Activated naive CD8-positive, alpha-beta T cell treated with anti-CD3 and anti-CD28 coated beads, Interleukin-2, amount 50 U/mL, for 16 hours (primary cell): ENCODE measurements around the gene PDPN.

Experiments used
- DNase-seq: peaks from one replicate; pipeline ENCODE4 v3.0.0-alpha.2; 2020; ENCODE audit warnings: low read depth, low spot score

The PDPN gene

GRCh38 chr1:13577846-13578245 lies 5.8 kb upstream of the PDPN start:
- DNase-seq, result no peak

DNA sequence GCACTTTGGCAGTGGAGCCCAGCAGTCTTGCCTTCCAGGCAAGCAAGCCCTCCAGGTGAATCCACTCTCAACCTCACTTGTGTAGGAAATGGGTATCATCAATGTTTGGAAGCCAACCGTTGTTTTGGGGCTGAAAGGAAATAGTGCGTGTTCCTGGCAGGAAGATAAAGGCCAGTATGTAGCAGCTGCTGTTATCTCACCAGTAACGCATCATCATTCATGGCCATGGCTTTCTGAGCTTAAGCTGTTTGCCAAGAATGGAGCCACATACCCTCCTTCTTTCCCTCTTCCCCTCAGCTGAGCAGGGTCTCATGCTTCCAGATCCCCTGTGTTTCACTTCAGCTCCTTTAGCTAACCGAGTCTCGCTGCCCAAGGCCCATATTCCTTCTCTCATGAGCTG lies 2.2 kb upstream of the PDPN start:
- no peak for DNase-seq

GRCh38 chr1:13582713-13583443 lies 754 bp upstream of the PDPN start:
- no peak for DNase-seq

DNA sequence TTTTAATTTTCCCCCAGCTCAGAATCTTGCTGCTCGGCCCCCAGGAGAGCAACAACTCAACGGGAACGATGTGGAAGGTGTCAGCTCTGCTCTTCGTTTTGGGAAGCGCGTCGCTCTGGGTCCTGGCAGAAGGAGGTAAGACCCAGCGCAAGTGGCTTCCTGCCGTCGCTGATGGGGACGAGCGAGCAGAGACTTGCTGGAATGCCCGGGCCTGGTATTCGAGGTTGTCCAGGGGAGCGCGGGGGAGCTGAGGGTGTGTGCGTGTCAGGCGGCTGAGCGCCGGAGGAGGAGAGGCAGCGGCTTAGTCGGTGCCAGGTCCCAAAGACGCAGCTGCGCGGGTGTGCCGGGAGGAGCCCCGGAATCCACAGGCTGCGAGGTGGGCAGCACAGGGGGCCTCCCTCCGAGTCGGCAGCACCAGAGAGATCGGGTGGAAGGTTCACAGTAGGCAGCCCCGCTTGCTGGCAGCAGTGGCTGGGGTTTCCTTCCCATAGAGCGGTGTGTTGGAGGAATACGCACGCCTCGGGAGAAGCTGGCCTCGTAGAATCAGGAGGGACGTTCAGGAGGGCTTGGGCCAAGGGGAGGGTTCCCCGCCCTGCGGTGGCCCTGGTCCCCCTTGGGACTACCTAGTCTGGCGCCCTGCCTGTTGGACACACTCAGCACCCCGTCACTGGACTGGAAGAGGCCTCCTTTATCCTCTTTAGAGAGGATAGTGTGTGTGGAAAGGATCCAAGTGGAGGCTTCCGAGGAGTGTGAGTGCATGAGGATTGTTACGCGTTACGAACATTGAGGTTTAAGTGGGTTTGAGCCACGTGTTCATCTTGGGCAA lies 547 bp downstream of the PDPN start:
- DNase-seq, result no peak

DNA sequence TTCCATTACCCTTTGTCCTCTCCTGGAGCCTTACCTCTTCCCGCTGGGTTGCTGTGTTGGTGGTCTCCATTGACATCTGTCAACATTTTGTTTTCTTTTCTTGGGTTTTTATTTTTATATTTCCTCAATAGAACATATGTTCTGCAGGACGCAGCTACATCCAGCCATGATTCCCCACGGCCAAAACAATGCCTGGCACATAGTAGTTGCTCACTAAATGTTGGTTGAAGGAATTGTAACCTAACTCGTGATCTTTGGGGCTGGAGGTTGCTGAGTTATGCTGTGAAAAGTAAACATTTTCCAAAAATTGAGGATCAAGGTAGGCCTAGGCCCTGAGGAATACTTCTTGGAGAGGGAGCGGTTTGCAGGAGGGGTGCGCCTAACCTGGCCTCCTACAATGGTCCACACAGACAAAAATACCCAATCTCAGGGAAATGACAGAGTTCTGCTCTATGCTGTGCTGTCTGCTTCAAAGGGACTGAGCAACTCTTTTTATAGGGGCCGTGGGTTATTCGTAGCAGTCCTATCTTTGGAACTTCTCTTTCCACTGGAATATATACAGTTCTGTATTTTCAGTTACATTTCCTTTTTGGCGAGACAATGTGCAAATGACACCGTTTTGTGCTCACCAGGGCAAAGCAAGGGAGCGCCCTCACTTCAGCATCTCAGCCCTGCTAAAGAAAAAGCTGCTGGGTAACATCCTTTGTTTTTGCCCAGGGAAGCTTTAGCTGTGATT lies 1.4 kb downstream of the PDPN start:
- DNase-seq, result no peak

GRCh38 chr1:13585612-13585991 lies 2.0 kb downstream of the PDPN start:
- DNase-seq, result no peak

DNA sequence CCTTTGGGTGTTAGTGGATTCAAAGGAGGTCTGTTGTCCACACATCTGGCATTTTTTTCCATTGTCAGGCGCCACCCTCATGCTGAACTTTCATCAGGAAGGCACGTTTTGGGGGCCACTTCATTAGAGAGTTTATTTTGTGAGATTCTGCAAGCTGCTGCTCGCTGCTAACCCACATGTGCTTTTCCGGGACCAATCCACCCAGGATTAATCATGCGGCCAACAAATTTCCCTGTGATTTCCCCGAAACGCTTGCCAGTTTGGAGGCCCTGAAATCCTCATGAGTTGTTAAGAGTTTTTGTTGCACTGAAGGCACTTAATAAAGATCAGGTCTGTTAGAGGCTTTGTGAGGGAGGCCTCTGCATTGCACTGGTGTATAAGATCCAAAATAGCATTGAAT lies 2.4 kb downstream of the PDPN start:
- DNase-seq, result no peak

GRCh38 chr1:13587256-13588030 lies 3.8 kb downstream of the PDPN start:
- DNase-seq, result no peak

DNA sequence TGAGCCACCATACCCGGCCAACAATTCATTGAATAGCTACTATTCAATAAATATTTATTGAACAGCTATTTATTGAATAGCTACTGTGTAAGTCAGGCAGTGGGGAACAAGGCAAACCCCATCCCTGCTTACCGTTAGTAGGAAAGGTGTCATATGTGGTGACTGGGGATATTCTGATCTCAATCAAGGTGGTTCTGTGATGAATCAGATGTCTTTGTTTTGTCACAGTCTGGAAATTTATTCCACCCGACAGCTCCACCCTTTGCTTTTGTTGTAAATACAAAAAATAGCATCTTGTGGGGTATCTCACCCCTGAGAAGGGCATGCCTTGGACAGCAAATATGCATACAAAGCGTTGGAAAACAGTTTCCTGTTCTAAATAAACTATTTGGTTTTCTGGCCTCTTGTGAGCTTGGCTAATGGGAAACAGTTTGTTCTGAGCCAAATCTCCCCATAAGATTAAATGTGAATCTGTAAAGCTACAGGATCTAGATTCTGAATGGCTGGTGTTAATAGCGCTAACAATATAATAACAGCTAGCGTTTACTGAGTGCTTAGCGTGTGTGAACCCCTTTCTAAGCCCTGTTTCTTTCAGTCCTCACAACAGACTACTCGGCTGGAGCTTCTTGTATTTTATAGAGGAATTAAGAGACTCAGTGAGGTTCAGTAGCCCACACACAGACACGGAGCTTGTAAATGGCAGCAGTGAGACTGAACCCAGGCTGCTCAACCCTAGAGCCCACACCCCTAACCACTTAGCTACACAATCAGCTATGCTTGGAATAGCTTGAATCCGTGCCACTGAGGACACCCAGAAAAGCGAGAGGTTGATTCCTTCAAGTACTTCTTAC lies 5.5 kb downstream of the PDPN start:
- DNase-seq, result no peak

- no peak for DNase-seq
These were observed 6.9 kb downstream of the PDPN start for GRCh38 chr1:13590486-13590885.

DNA sequence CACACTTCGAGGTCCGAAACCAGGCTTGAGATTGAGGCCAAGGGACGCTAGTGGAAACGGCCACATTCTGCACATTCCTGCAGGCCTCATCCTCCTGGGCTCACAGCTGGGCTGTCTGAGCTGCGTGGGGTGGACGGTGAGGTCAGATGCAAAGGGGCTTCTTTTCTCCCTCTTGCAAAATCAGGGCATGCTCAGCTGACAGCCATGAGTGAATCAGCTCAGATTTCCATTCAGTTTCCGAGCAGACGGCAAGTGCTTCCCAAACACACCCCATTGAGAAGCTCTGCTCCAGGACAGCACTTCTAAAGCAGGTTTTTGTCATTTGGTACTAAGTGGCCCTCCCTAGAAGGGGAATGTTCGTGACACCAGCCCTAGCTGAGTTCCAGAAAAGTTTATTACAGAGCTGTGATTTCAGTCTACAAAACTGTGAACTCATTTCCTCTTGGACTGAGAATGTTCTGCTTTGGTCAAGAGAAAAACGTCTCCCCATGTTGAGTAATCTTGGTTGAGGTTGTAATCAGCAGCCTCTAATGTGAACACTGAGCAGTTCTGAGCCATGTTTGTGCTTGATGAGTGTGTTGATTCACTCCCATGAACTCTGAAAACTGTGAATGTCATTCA lies 10.0 kb downstream of the PDPN start:
- no peak for DNase-seq

DNA sequence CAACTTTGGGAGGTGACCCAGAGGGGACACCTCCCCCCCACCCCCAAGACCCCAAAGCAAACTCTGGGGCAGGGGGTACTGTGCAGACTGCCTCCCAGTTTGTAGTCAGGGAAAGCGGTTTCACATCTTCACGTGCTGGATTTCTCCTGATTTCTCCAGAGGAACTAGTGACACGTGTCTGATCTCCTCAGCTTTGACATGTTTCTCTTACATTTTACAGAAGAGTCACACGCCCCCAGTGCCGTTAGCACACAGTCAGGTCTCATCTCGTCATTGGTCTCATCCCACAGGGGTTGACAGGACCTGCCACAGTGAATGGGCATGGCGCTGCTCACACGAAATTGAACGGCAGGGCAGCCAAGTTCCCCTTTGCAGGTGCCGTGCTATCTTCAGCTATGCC lies 11.8 kb downstream of the PDPN start:
- DNase-seq, result no peak

GRCh38 chr1:13597166-13597565 lies 13.5 kb downstream of the PDPN start:
- no peak for DNase-seq

GRCh38 chr1:13600762-13601453 lies 17.3 kb downstream of the PDPN start:
- DNase-seq, result no peak

DNA sequence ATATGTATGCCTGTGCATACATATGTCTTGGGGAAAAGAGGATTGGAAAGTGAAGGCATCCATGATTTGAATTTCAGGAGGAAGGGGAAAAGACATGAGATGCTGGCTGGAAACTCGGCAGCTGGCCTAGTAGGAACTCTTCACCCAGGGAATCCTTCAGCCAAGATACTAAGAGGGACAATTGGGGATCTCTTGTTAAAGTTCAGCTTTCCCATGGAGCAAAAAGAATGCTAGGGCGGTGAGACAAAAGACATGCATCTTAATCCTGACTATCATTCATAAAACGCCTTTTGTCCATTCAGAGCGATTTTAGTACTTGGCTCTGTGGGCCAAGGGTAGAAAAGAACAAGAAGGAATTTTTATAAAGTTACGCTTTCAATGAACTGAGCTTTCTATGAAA lies 20.5 kb downstream of the PDPN start:
- no peak for DNase-seq

DNA sequence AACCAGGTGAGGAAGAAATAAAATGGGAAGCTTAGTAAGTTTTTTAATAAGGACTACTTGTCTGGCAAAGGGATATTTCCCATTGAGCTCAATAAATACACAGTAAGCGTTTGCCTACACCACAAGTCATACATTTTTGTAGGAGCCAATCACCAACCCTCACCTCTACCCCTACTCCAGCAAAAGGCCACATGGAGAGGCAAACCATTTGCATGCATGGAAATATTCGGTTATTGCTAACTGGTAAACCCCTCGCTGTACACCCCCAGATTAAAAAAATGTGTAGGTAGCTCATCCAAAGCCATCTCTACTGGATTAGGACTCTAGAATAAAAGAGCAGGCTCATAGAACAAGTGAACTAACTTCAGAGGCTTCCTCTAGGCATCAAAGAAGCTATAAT lies 21.1 kb downstream of the PDPN start:
- DNase-seq, result no peak

DNA sequence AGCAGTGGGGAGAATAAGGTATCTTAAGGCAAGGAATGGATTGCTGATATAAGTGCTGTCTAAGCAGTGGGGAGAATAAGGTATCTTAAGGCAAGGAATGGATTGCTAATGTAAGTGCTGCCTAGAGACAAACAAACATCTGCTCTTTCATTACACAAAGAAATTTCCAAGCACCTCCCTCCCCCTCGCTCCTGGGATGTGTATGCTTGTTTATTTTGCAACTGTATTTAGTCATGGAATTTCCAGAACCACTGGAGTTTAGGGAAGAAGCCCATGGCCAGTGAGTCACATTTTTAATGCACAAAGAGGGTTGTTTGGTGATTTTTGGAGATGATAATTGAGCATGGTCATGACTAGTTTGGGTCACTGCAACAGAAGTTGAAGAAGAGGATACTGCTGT lies 21.5 kb downstream of the PDPN start:
- DNase-seq, result no peak

GRCh38 chr1:13607002-13607401 lies 23.4 kb downstream of the PDPN start:
- DNase-seq, result no peak

DNA sequence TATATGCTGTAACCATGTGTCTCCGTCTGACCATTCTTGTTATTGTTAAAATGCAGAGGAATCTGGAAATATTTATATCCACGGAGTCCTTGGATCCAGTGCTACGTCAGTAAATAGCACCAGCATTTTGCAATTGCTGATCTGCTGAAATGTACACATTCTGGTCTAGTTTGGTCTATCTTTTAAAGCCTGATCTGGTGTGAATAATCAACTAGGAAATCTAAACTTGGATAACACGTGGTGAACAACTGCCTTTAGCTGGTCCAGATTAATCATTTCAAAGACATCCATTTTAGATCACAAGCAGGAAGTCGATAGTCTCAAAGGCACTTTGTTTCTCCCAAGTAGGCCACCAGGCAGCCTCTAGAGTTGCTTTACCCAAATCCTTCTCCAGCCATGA lies 32.6 kb downstream of the PDPN start:
- DNase-seq, result no peak

DNA sequence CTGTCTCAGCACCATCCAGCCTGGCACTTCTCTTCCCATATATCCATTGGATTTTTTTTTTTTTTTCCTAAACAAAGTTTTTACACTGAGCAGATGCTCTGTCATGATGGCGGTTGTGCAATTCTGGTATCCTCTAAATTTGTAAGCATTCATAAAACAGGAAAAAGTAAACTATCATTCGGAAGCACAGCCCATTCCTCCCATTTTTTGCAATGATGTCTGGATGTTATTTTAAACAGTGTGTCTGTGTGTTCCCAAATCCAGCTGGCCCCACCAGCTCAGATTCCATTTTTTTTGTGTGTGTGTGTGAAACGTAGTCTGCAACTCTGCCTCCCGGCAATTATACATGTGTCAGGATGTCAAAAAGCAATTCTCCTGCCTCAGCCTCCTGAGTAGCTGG lies 33.5 kb downstream of the PDPN start:
- no peak for DNase-seq
